Ectodermal cell (in vitro differentiated cells): ENCODE results near the gene NELL1.

Experiments
- H3K27ac ChIP-seq: 2 replicates; pipeline ENCODE4 v1.7.0; 2013; ENCODE audit warnings: mild to moderate bottlenecking, low read depth, low read length; ENCODE audit not compliant: insufficient read depth, poor library complexity, severe bottlenecking
- H3K27me3 ChIP-seq: 2 replicates; pipeline ENCODE4 v1.7.0; 2013; ENCODE audit warnings: mild to moderate bottlenecking, low read length; ENCODE audit not compliant: insufficient read depth, control insufficient read depth, poor library complexity, severe bottlenecking
- H3K36me3 ChIP-seq: one replicate; pipeline ENCODE4 v1.7.0; 2013; ENCODE audit warnings: low read length; ENCODE audit not compliant: control insufficient read depth, insufficient read depth
- H3K4me1 ChIP-seq: one replicate; pipeline ENCODE4 v1.7.0; 2013; ENCODE audit warnings: low read length; ENCODE audit not compliant: control insufficient read depth, insufficient read depth
- H3K4me3 ChIP-seq: 2 replicates; pipeline ENCODE4 v1.7.0; 2013; ENCODE audit warnings: low read depth, low read length, control low read depth; ENCODE audit not compliant: insufficient read depth
- H3K9me3 ChIP-seq: 2 replicates; pipeline ENCODE4 v1.7.0; 2013; ENCODE audit warnings: mild to moderate bottlenecking, low read length, moderate library complexity; ENCODE audit not compliant: control insufficient read depth
- WGBS, 2 experiments: methylation state at CpG; one replicate each; pipeline ENCODE4 v1.1.7; 2013; ENCODE audit warnings: missing lambda C conversion rate in 2 of 2; 5-methylcytosine and 5-hydroxymethylcytosine counted together

NELL1 gene

DNA sequence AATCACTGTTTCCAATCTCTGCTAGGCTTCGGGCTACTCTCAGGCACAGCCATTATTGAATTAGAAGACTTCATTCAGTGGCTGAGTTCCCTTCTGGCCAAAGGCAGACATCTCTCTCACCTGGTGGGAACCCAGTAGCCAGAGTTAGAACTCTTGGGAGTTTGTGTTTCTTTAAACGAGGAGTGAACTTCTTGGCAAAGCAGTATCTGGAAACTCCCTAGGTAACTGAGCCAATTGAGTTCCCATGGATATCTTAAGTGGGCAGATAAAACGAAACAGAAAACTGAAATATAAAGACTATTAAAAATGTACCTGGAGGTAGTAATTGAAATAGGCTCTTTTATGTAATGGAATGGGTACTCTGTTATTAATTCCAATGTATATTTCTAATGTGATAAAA, 125.6 kb downstream of the NELL1 start:
- WGBS, 2 experiments: 87 to 94% methylated on average over 3 of the region's 3 CpGs
- H3K27ac ChIP-seq: no peak overlapping the region
- H3K4me3 ChIP-seq: no peak overlapping the region
- H3K4me1 ChIP-seq: no peaks in the 10 kb centered on the region
- H3K9me3 ChIP-seq: no peaks in the 10 kb centered on the region
- no peaks in the 10 kb centered on the region for H3K27me3 ChIP-seq
- no peaks in the 10 kb centered on the region for H3K36me3 ChIP-seq

DNA sequence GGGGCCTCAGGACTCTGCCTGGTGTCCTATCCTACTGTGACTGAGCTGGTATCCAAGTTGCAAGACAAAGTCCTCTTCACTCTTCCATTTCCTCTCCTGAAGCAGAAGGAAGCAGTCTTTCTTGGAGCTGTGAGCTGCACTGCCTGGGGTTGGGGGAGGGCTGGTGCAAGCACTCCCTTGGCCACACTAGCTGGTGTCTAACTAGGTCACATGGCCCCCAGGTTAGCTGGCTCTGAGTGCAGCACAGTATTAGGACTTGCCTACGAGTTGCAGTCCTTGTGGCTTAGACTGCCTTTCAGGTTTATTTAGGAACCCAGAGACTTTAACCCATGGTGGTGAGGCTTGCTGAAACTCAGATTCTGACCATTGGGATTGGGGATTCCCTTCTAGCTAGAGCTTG, 138.9 kb downstream of the NELL1 start:
- 78 to 81% methylated on average over 1 of the region's 1 CpG for WGBS, 2 experiments
- no peaks in the 10 kb centered on the region for H3K27me3 ChIP-seq
- H3K9me3 ChIP-seq: no peaks in the 10 kb centered on the region
- no peaks in the 10 kb centered on the region for H3K4me1 ChIP-seq
- no peaks in the 10 kb centered on the region for H3K36me3 ChIP-seq
- no peak overlapping the region for H3K27ac ChIP-seq
- no peak overlapping the region for H3K4me3 ChIP-seq

DNA sequence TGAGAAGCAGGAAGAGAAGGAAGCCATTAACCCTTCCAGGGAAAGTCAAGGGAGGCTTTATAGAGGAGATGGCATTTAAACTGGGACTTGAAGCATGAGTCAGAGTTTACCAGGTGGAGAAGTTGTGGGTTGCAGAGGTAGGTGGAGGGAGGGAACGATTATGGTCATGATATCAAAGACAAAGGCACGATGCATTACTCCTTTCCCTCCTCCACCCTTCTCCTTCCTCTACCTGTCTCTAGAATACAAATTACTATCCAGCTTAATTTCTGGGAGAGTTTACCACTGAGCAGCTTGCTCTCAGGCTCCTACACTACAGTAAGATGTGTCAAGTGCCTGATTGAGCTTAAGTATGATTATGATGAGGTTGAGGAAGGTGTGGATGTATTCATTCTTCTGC, 151.7 kb downstream of the NELL1 start:
- Histone ChIP-seq H3K4me3 (no peak overlapping the region), H3K36me3 (no peaks in the 10 kb centered on the region), H3K27me3 (no peaks in the 10 kb centered on the region), H3K27ac (no peak overlapping the region), H3K9me3 (no peaks in the 10 kb centered on the region), H3K4me1 (no peaks in the 10 kb centered on the region)
- 76 to 83% methylated on average over 1 to 2 of the region's 2 CpGs for WGBS, 2 experiments

DNA sequence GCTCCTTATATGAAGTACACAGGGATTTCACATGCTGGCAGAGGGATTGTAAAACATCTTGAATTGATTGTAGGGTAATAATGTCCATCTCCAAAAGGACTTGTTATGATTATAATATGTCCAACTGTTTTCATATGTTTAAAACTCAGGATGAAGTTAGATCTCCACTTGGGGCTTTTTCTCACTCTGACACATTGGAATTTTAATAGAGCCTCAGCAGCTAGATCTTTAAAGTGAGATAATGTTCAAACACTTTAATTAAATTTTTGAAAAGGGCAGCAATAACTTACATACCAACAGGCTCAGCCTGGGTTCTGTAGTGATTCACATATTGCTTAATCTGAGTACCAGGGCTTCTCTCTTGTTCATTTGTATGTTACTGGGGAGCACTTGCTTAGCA, 152.1 kb downstream of the NELL1 start:
- Histone ChIP-seq H3K27me3 (no peaks in the 10 kb centered on the region), H3K9me3 (no peaks in the 10 kb centered on the region), H3K4me3 (no peak overlapping the region), H3K4me1 (no peaks in the 10 kb centered on the region), H3K27ac (no peak overlapping the region), H3K36me3 (no peaks in the 10 kb centered on the region)

DNA sequence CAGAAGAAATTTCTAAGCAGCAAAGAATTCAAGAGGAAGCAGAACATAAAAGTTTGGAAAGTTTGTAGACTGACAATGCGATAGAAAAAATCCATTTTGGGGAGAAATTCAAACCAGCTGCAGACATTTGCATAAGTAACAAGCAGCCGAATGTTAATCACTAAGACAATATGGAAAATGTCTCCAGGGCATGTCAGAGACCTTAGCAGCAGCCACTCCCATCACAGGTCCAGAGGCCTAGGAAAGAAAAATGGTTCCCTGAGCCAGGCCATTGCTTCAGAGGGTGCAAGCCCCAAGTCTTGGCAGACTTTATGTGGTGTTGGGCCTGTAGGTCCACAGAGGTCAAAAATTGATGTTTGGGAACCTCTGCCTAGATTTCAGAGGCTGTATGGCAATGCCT, 155.4 kb downstream of the NELL1 start:
- H3K27me3 ChIP-seq: no peaks in the 10 kb centered on the region
- 46 to 91% methylated on average over 1 to 2 of the region's 2 CpGs for WGBS, 2 experiments
- no peaks in the 10 kb centered on the region for H3K4me1 ChIP-seq
- H3K27ac ChIP-seq: no peak overlapping the region
- H3K4me3 ChIP-seq: no peak overlapping the region
- no peaks in the 10 kb centered on the region for H3K9me3 ChIP-seq
- no peaks in the 10 kb centered on the region for H3K36me3 ChIP-seq

DNA sequence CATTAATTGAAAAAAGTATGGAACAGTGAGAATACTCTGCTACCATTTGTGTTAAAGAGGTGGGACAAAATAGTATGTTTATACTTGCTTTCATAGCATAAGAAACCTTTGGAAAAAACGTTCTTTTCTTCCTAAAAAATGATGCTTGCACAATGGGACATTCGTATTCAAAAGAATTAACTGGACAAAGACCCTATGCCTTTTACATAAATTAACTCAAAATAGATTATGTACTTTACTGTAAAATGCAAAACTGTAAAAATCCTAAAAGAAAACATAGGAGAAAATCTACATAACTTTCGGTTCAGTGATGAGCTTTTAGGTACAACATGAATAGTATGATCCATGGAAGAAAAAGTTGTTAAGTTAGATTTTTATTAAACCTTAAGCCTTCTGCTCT, 166.2 kb downstream of the NELL1 start:
- H3K9me3 ChIP-seq: no peaks in the 10 kb centered on the region
- 77 to 85% methylated on average over 3 of the region's 3 CpGs for WGBS, 2 experiments
- no peaks in the 10 kb centered on the region for H3K36me3 ChIP-seq
- H3K4me3 ChIP-seq: no peak overlapping the region
- H3K27ac ChIP-seq: no peak overlapping the region
- no peaks in the 10 kb centered on the region for H3K27me3 ChIP-seq
- no peaks in the 10 kb centered on the region for H3K4me1 ChIP-seq

DNA sequence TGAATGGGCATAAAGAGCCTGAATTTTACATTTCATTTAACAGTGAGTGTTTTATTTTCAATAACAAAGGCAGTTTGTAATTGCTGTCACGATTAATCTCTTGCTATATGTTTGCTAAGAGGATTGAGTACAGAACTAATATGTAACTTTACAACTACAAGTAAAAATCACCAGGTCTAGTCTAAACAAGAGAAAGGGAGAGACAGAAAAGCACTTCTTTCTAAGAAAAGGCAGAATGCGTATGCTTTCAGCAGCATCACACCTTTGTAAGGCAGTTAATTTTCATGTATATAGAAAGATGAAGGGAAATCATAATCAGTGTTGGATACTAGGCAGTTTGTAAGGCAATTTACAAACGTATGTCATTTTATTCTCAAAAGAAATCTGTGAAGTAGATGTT, 169.8 kb downstream of the NELL1 start:
- Histone ChIP-seq H3K36me3 (no peaks in the 10 kb centered on the region), H3K4me1 (no peaks in the 10 kb centered on the region), H3K4me3 (no peak overlapping the region), H3K27me3 (no peaks in the 10 kb centered on the region), H3K9me3 (no peaks in the 10 kb centered on the region), H3K27ac (no peak overlapping the region)
- WGBS, 2 experiments: 67 to 74% methylated on average over 2 of the region's 3 CpGs

DNA sequence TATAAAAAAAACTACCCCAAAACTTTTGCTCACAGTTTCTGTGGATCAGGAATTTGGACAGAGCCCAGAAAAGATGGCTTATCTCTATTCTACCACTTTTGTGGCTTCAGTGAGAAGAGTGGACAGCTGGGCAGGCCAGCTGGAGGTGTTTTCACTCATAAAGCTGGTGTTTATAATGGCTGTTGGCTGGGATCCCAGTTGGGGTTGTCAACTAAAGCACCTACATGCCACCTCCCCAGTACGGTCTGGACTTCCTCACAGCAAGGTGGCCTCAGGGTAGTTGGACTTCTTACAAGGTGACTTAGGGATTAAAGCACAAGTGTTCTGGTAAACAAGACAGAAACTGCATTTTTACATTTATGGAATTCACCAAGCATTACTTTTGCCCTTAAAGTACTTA, 171.0 kb downstream of the NELL1 start:
- Histone ChIP-seq H3K4me1 (no peaks in the 10 kb centered on the region), H3K27me3 (no peaks in the 10 kb centered on the region), H3K36me3 (no peaks in the 10 kb centered on the region), H3K9me3 (no peaks in the 10 kb centered on the region), H3K4me3 (no peak overlapping the region), H3K27ac (no peak overlapping the region)
- WGBS, 2 experiments: 90 to 91% methylated on average over 1 of the region's 1 CpG

DNA sequence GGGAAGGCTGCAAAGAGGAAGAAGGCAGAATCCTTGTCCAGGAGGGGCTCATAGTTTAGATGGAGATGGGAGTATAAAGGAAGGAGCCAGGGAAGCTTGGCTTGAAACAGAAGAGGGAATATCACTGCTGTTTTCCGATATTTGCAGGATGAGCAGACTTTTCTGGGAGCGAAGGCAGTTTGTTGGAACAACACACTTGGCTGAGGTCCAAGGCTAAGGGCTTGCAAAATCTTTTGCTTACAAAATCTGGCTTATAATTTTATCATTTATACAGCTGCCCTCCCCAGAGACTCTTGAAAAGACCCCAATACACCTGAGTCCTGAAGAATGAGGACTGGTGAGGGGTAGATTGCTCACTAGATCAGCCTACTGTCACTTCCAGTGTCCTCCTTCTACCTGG, 174.8 kb downstream of the NELL1 start:
- Histone ChIP-seq H3K4me3 (no peak overlapping the region), H3K27me3 (no peaks in the 10 kb centered on the region), H3K4me1 (no peaks in the 10 kb centered on the region), H3K9me3 (no peaks in the 10 kb centered on the region), H3K36me3 (no peaks in the 10 kb centered on the region), H3K27ac (no peak overlapping the region)
- WGBS, 2 experiments: 96 to 98% methylated on average over 2 of the region's 2 CpGs

DNA sequence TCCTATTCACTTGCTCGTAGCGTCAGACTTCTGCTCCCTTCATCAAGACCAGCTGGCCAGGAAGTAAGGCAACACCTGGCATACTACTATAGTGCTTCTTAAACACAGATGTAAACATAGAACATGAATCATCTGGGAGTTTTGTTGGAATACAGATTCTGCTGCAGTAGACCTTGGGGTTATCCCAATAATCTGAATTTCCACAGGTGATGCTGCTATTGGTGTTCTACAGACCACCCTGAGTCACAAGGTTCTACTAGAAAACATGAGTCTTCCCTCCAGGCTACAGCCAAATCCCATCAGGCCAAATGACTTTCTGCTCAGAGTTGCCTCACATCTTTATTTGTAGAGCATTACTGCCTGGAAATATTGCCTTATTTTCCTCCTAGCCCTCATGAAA, 175.2 kb downstream of the NELL1 start:
- no peak overlapping the region for H3K27ac ChIP-seq
- WGBS, 2 experiments: 91 to 97% methylated on average over 2 of the region's 2 CpGs

DNA sequence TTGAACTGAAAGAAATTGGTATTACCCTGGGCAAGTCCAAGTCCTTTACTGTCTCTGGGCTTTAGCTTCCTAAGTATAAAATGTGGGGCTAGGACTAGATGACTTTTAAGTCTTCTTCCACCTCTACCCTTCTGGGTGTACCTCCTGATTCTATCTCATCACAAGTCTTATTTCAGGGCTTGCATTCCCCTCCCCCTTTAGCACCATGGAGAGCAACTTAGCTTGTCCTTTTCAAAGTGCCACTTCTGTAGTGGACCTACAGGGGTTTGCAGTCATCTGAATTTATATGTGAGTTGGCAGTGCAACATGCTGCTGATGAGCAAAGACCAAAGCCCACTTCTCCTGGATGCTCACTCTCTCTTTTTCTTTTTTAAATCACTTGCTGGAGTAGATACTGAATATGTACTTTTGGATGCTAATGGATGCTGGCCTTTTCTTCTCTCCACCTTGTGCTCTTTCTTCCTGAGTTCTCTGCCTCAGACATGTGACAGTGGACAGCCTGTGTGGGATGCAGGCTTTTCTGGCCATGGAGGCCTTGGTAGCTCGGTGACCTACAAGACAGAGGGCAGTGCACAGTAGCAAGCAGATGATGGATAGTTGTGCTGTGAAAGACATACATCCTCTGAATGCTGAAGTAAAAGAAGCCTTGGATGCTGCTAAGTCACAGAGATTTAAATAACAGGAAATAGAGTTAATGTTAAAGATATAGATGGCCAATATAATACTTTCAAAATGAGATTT, 185.0 kb downstream of the NELL1 start:
- H3K27me3 ChIP-seq: no peaks in the 10 kb centered on the region
- no peak overlapping the region for H3K27ac ChIP-seq
- H3K9me3 ChIP-seq: no peaks in the 10 kb centered on the region
- H3K36me3 ChIP-seq: no peaks in the 10 kb centered on the region
- no peaks in the 10 kb centered on the region for H3K4me1 ChIP-seq
- WGBS, 2 experiments: 77 to 98% methylated on average over 1 of the region's 1 CpG
- H3K4me3 ChIP-seq: no peak overlapping the region

More for the DNA sequence above, 175.2 kb downstream of the NELL1 start:
- Histone ChIP-seq H3K4me1 (no peaks in the 10 kb centered on the region), H3K27me3 (no peaks in the 10 kb centered on the region), H3K9me3 (no peaks in the 10 kb centered on the region), H3K4me3 (no peak overlapping the region), H3K36me3 (no peaks in the 10 kb centered on the region)
